ENCODE data around the gene OLFML2B. TPM values are rescaled to one million over a fixed set of nuclear protein-coding genes. Genes with fewer than 3 reads are reported as not detected.

The OLFML2B gene
- total RNA-seq, 4 donors from 2014 or later: 8.5 to 38.4 (median 12.9) TPM

DNA sequence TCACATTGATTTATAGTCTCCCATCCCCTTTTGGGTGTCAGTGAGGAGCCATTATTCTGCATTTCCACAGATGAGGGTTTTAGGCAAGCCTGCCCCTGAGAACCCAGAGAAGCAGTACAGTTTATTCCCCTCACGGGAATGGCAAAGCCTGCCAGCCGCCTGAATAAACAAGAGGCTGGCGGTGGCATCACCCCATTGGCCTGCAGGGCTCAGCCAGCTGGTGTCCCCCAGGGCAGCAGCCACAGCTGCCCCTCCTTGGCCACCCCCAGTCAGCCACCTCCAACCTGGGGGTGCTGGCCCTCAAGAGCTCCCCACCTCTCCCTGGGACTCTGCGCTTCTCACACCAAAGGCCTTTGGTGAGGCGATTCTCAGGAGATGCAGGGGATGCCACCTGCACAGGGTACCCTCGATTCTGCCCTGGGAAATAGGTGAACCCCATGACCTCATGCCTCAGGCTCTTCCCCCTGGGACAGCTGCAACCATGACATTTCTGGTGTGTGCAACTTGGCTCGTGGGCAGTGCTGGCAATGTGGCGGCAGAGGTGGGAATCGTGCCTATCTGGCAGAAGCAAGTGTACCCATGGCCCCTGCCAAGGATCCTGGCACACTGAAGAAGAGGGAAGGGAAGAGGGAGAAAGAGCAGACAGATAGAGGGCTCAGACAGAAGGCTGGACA lies 14.0 kb downstream of the OLFML2B start:
- Histone ChIP-seq H3K4me3 (no peak overlapping the region), H3K36me3 (no peaks in the 10 kb centered on the region), H3K27ac (no peak overlapping the region), H3K4me1 (no peaks in the 10 kb centered on the region), H3K9me3 (peaks cover 0 to 3% of the 10 kb centered on the region in 2 donors), H3K27me3 (no peaks in the 10 kb centered on the region)
- TF ChIP-seq POLR2A (IDR thresholded peaks at IDR 0.05): no peak
- TF ChIP-seq, protein P1, sequence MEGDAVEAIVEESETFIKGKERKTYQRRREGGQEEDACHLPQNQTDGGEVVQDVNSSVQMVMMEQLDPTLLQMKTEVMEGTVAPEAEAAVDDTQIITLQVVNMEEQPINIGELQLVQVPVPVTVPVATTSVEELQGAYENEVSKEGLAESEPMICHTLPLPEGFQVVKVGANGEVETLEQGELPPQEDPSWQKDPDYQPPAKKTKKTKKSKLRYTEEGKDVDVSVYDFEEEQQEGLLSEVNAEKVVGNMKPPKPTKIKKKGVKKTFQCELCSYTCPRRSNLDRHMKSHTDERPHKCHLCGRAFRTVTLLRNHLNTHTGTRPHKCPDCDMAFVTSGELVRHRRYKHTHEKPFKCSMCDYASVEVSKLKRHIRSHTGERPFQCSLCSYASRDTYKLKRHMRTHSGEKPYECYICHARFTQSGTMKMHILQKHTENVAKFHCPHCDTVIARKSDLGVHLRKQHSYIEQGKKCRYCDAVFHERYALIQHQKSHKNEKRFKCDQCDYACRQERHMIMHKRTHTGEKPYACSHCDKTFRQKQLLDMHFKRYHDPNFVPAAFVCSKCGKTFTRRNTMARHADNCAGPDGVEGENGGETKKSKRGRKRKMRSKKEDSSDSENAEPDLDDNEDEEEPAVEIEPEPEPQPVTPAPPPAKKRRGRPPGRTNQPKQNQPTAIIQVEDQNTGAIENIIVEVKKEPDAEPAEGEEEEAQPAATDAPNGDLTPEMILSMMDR (IDR thresholded peaks at IDR 0.05): no peak
- intact Hi-C loops (cut with DNase I; ENCODE audit: low total_unique reads): no loop called here
- no peak for DNase-seq

DNA sequence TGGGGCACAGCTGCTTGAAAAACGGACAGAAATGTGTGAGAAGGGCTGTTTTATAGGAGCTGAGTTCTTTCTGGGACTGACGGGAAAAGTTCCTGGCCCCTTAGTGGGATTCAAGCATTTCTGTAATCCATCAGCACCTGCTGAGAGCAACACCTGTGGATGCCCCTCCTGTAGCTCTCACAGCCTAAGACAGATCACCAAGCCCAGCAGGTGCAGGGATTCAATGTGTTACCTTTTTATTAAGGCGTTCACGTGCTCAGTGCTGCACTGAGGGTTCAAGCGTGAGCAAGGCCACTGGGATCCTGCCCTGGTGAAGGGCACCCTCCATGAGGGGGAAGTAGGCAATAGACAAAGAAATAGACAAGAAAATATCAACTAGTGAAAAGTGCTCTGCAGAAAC lies 14.9 kb downstream of the OLFML2B start:
- Histone ChIP-seq H3K4me1 (no peaks in the 10 kb centered on the region), H3K4me3 (no peak overlapping the region), H3K36me3 (no peaks in the 10 kb centered on the region), H3K9me3 (peaks cover 0 to 3% of the 10 kb centered on the region in 2 donors), H3K27ac (no peak overlapping the region), H3K27me3 (no peaks in the 10 kb centered on the region)
- intact Hi-C loops (cut with DNase I; ENCODE audit: low total_unique reads): no loop called here
- no peak for DNase-seq
- no peak for TF ChIP-seq POLR2A (IDR thresholded peaks at IDR 0.05)
- TF ChIP-seq, protein P1 (IDR thresholded peaks at IDR 0.05): no peak

- H3K4me3 ChIP-seq: no peak overlapping the region
- H3K27ac ChIP-seq: no peak overlapping the region
- no peak for TF ChIP-seq POLR2A (IDR thresholded peaks at IDR 0.05)
- TF ChIP-seq, protein P1 (IDR thresholded peaks at IDR 0.05): no peak
- H3K27me3 ChIP-seq: no peaks in the 10 kb centered on the region
- DNase-seq: no peak
- H3K36me3 ChIP-seq: no peaks in the 10 kb centered on the region
- intact Hi-C loops (cut with DNase I; ENCODE audit: low total_unique reads): no loop called here
- H3K4me1 ChIP-seq: no peaks in the 10 kb centered on the region
- H3K9me3 ChIP-seq: no peaks in the 10 kb centered on the region
Measured at GRCh38 chr1:162007466-162007865, 16.2 kb downstream of the OLFML2B start.

- intact Hi-C loops (cut with DNase I; ENCODE audit: low total_unique reads): no loop called here
- H3K36me3 ChIP-seq: no peaks in the 10 kb centered on the region
- TF ChIP-seq POLR2A (IDR thresholded peaks at IDR 0.05): no peak
- TF ChIP-seq, protein P1 (IDR thresholded peaks at IDR 0.05): no peak
- H3K27me3 ChIP-seq: no peaks in the 10 kb centered on the region
- no peak for DNase-seq
- H3K27ac ChIP-seq: no peak overlapping the region
- H3K9me3 ChIP-seq: no peaks in the 10 kb centered on the region
- no peak overlapping the region for H3K4me3 ChIP-seq
- no peaks in the 10 kb centered on the region for H3K4me1 ChIP-seq
Measured at GRCh38 chr1:162006081-162006480, 17.6 kb downstream of the OLFML2B start.

DNA sequence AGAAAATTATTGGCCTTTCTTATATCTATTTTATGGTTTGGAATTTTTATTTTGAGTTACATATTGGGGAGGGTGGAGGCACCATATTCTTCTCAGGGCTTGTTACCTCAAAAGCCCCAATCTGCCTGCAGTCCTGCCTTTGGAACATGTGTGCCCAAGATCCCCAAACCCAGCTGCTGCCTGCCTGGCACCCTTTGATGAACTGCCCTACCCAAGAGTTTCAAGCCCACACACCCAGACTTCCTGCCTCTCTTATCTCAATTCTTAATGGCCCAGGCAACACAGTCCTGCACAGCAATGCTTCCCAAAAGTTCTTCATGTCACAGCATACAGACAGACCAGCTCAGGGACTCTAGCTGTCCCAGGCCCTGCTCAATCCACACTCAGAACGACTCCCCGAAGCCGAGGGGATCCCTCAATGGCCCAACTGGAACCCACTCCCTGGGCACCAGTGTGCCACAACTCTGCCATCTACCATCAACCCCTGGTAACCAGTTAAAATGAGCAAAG lies 19.2 kb downstream of the OLFML2B start:
- no peaks in the 10 kb centered on the region for H3K9me3 ChIP-seq
- intact Hi-C loops (cut with DNase I; ENCODE audit: low total_unique reads): no loop called here

More for the DNA sequence above, 19.2 kb downstream of the OLFML2B start:
- Histone ChIP-seq H3K36me3 (no peaks in the 10 kb centered on the region), H3K27me3 (no peaks in the 10 kb centered on the region), H3K27ac (no peak overlapping the region), H3K4me3 (no peak overlapping the region), H3K4me1 (no peaks in the 10 kb centered on the region)
- no peak for DNase-seq
- TF ChIP-seq, protein P1 (IDR thresholded peaks at IDR 0.05): no peak

Measured in uterus (tissue), 4 donors.